IMR-90 (cell line): ENCODE measurements around the gene LSMEM2. TPM values are rescaled to one million over a fixed set of nuclear protein-coding genes. Genes with fewer than 3 reads are reported as not detected.

Experiments used
- ATAC-seq: fragments of 200-7000 bp; cut with Tn5 transposase; 2 replicates; pipeline ENCODE4 v1.9.1; 2020; ENCODE audit warnings: low read depth, mild to moderate bottlenecking, moderate library complexity
- BruUV-seq: library from RNA; stranded (reverse); fragments of 400-500 nt; replicated peaks from 2 replicates; lab custom pipeline; 2021; lab: Mats Ljungman, UMichigan
- CTCF ChIA-PET: fragments of 300-600 bp; formaldehyde crosslinking; extraction: SDS; loops from one replicate; lab custom pipeline; 2021; ENCODE audit warnings: antibody characterized with exemption; lab: Yijun Ruan, JAX
- POLR2A ChIA-PET: fragments of 300-600 bp; sonication (Branson Sonifier 250); formaldehyde crosslinking; loops from one replicate; lab custom pipeline; 2022; ENCODE audit warnings: antibody characterized with exemption; ENCODE audit not compliant: unreplicated experiment; lab: Charles Lee
- DNase-seq: peaks from one replicate; pipeline ENCODE4 v3.0.0; 2013
- H2AFZ ChIP-seq: replicated peaks from 2 replicates; pipeline ENCODE3; 2013; ENCODE audit warnings: low read length, mild to moderate bottlenecking; ENCODE audit not compliant: poor library complexity
- H2AK5ac ChIP-seq: 2 replicates; pipeline ENCODE4 v1.6.1; 2013; ENCODE audit warnings: low read depth, low read length, inconsistent platforms
- H2AK9ac ChIP-seq: replicated peaks from 2 replicates; pipeline ENCODE3; 2013; ENCODE audit warnings: mild to moderate bottlenecking, low read depth, low read length, moderate library complexity; ENCODE audit not compliant: poor library complexity
- H2BK120ac ChIP-seq: 2 replicates; pipeline ENCODE4 v1.6.1; 2013; ENCODE audit warnings: low read depth, low read length, inconsistent platforms
- H2BK15ac ChIP-seq: 3 replicates; pipeline ENCODE4 v1.6.1; 2013; ENCODE audit warnings: low read depth, low read length, inconsistent platforms
- H2BK20ac ChIP-seq: 2 replicates; pipeline ENCODE4 v1.6.1; 2013; ENCODE audit warnings: low read depth, mild to moderate bottlenecking, inconsistent platforms, low read length, moderate library complexity
- H2BK5ac ChIP-seq: 2 replicates; pipeline ENCODE4 v1.6.1; 2013; ENCODE audit warnings: mild to moderate bottlenecking, low read depth, low read length, inconsistent platforms; ENCODE audit not compliant: poor library complexity, severe bottlenecking
- H3K14ac ChIP-seq: replicated peaks from 2 replicates; pipeline ENCODE4 v1.6.1; 2013; ENCODE audit warnings: low read depth, low read length, inconsistent platforms
- H3K18ac ChIP-seq: 2 replicates; pipeline ENCODE4 v1.6.1; 2013; ENCODE audit warnings: low read depth, low read length, control low read depth
- H3K23ac ChIP-seq: 2 replicates; pipeline ENCODE4 v1.6.1; 2013; ENCODE audit warnings: low read depth, low read length, inconsistent platforms
- H3K27ac ChIP-seq: 2 replicates; pipeline ENCODE4 v1.5.1; 2013; ENCODE audit warnings: mild to moderate bottlenecking, control low read depth, low read length; ENCODE audit not compliant: insufficient read depth
- H3K27me3 ChIP-seq: 2 replicates; pipeline ENCODE4 v1.6.1; 2013; ENCODE audit warnings: low read length; ENCODE audit not compliant: control insufficient read depth, insufficient read depth
- H3K36me3 ChIP-seq: 2 replicates; pipeline ENCODE4 v1.6.1; 2013; ENCODE audit warnings: low read length, mixed read lengths; ENCODE audit not compliant: control insufficient read depth, insufficient read depth
- H3K4ac ChIP-seq: 2 replicates; pipeline ENCODE4 v1.6.1; 2013; ENCODE audit warnings: low read depth, low read length, inconsistent platforms
- H3K4me1 ChIP-seq: 2 replicates; pipeline ENCODE4 v1.6.1; 2013; ENCODE audit warnings: low read length, mixed read lengths; ENCODE audit not compliant: control insufficient read depth, insufficient read depth
- H3K4me2 ChIP-seq: 2 replicates; pipeline ENCODE4 v1.6.1; 2013; ENCODE audit warnings: low read depth, mild to moderate bottlenecking, control low read depth, low read length, moderate library complexity
- H3K4me3 ChIP-seq: 2 replicates; pipeline ENCODE4 v1.5.1; 2013; ENCODE audit warnings: low read depth, mild to moderate bottlenecking, control low read depth, low read length, moderate library complexity; ENCODE audit not compliant: insufficient read depth
- H3K56ac ChIP-seq: 2 replicates; pipeline ENCODE4 v1.6.1; 2013; ENCODE audit warnings: low read length, inconsistent platforms; ENCODE audit not compliant: insufficient read depth; ENCODE audit errors: extremely low read depth
- H3K79me1 ChIP-seq, 2 experiments: 2 replicates each; pipeline ENCODE4 v1.6.1; 2013; ENCODE audit warnings: low read length in 2 of 2, inconsistent platforms in 1 of 2, low read depth in 1 of 2
- H3K9ac ChIP-seq: 2 replicates; pipeline ENCODE4 v1.6.1; 2013; ENCODE audit warnings: low read depth, low read length, control low read depth
- H3K9me1 ChIP-seq: 2 replicates; pipeline ENCODE4 v1.6.1; 2013; ENCODE audit warnings: low read length, inconsistent platforms; ENCODE audit not compliant: insufficient read depth
- H3K9me3 ChIP-seq: 2 replicates; pipeline ENCODE4 v1.6.1; 2013; ENCODE audit warnings: low read length; ENCODE audit not compliant: control insufficient read depth, insufficient read depth
- H4K20me1 ChIP-seq: 2 replicates; pipeline ENCODE4 v1.6.1; 2013; ENCODE audit warnings: low read length, inconsistent platforms; ENCODE audit not compliant: insufficient read depth
- H4K5ac ChIP-seq: 2 replicates; pipeline ENCODE4 v1.6.1; 2013; ENCODE audit warnings: mild to moderate bottlenecking, low read depth, low read length, control low read depth
- H4K8ac ChIP-seq, 2 experiments: 2 replicates each; pipeline ENCODE4 v1.6.1; 2013; ENCODE audit warnings: low read depth in 2 of 2, low read length in 2 of 2, control low read depth in 1 of 2, inconsistent platforms in 1 of 2
- H4K91ac ChIP-seq: 2 replicates; pipeline ENCODE4 v1.6.1; 2013; ENCODE audit warnings: low read depth, low read length, inconsistent platforms; ENCODE audit not compliant: insufficient read depth
- BHLHE40 ChIP-seq: fragments of 150-350 bp; IDR thresholded peaks from 2 replicates; pipeline ENCODE4 v1.6.1; 2016; ENCODE audit warnings: mild to moderate bottlenecking, low read depth, low read length
- CEBPB ChIP-seq: IDR thresholded peaks from 2 replicates; pipeline ENCODE4 v1.6.1; 2012; ENCODE audit warnings: low read depth, low read length, improper control_type of control experiment
- CHD1 ChIP-seq: IDR thresholded peaks from 2 replicates; pipeline ENCODE4 v1.6.1; 2012; ENCODE audit warnings: low read depth, low read length, improper control_type of control experiment
- FOS ChIP-seq: fragments of 150-350 bp; IDR thresholded peaks from 2 replicates; pipeline ENCODE4 v1.6.1; 2016; ENCODE audit warnings: low read depth, low read length
- MAFK ChIP-seq: IDR thresholded peaks from 2 replicates; pipeline ENCODE4 v1.6.1; 2012; ENCODE audit warnings: low read depth, low read length, improper control_type of control experiment
- MXI1 ChIP-seq: IDR thresholded peaks from 2 replicates; pipeline ENCODE4 v1.6.1; 2012; ENCODE audit warnings: low read depth, mild to moderate bottlenecking, low read length, moderate library complexity, borderline replicate concordance
- NFE2L2 ChIP-seq: fragments of 150-350 bp; IDR thresholded peaks from 2 replicates; pipeline ENCODE4 v1.6.1; 2016; ENCODE audit warnings: low read depth, mild to moderate bottlenecking, low read length
- POLR2A ChIP-seq: IDR thresholded peaks from 2 replicates; pipeline ENCODE4 v1.6.1; 2012; ENCODE audit warnings: mild to moderate bottlenecking, low read depth, low read length
- RAD21 ChIP-seq: IDR thresholded peaks from 2 replicates; pipeline ENCODE4 v1.6.1; 2012; ENCODE audit warnings: low read length, improper control_type of control experiment
- RCOR1 ChIP-seq: IDR thresholded peaks from 2 replicates; pipeline ENCODE4 v1.6.1; 2012; ENCODE audit warnings: mild to moderate bottlenecking, low read length, improper control_type of control experiment; ENCODE audit not compliant: insufficient replicate concordance
- RFX5 ChIP-seq: IDR thresholded peaks from 2 replicates; pipeline ENCODE4 v1.8.0; 2012; ENCODE audit warnings: low read depth, mild to moderate bottlenecking, low read length, moderate library complexity
- SMC3 ChIP-seq: fragments of 150-350 bp; IDR thresholded peaks from 2 replicates; pipeline ENCODE4 v1.6.1; 2016; ENCODE audit warnings: low read depth, mild to moderate bottlenecking, antibody characterized with exemption, low read length, moderate library complexity
- WGBS, 2 experiments: methylation state at CpG; one replicate each; pipeline versions ENCODE4 v1.1.5 to v1.1.7; 2013; ENCODE audit warnings: missing lambda C conversion rate in 2 of 2; ENCODE audit not compliant: insufficient read length in 1 of 2; ENCODE audit errors: extremely low coverage in 2 of 2; 5-methylcytosine and 5-hydroxymethylcytosine counted together
- dilution Hi-C: fragments of 300-500 bp; cut with HindIII; formaldehyde crosslinking; loops from one replicate; pipeline ENCODE4 v1.14.3; 2018; ENCODE audit warnings: low sequenced_read_pairs; ENCODE audit not compliant: unreplicated experiment
- in situ Hi-C: fragments of 300-500 bp; cut with MboI; formaldehyde crosslinking; loops from 3 replicates; pipeline ENCODE4 v1.14.3; 2019; ENCODE audit warnings: low sequenced_read_pairs, inconsistent platforms, mixed read lengths
- intact Hi-C: fragments of 100-400 bp; cut with micrococcal nuclease; formaldehyde crosslinking; loops from 2 replicates; pipeline ENCODE4 v1.10.0; 2022
- polyA plus RNA-seq, 3 experiments: library from polyadenylated mRNA; depleted of rRNA; stranded (reverse); fragments of >200 nt; gene quantifications; 2 replicates each; pipeline ENCODE4 v1.2.3, GENCODE V29; 2012; ENCODE audit warnings: low replicate concordance in 1 of 3
- total RNA-seq: library from RNA; depleted of rRNA; stranded (reverse); fragments of >200 nt; gene quantifications from 2 replicates; pipeline ENCODE4 v1.2.3, GENCODE V29; 2012
- TF ChIP-seq, protein P1 (sequence below): fragments of 150-350 bp; IDR thresholded peaks from 2 replicates; pipeline ENCODE4 v1.6.1; 2017; ENCODE audit warnings: mild to moderate bottlenecking, antibody characterized with exemption, low read length, low read depth
- TF ChIP-seq, protein P2 (sequence below): conservative IDR thresholded peaks from 2 replicates; pipeline ENCODE4 v1.5.1; 2012; ENCODE audit warnings: mild to moderate bottlenecking, low read depth, low read length, improper control_type of control experiment
- TF ChIP-seq, protein P3 (sequence below): fragments of 150-350 bp; IDR thresholded peaks from 2 replicates; pipeline ENCODE4 v1.6.1; 2016; ENCODE audit warnings: low read depth, mild to moderate bottlenecking, low read length, moderate library complexity, borderline replicate concordance

The LSMEM2 gene
- total and polyA plus RNA-seq, 2 of the 4 experiments (the other 2 are of a cell fraction), result under 0.01 TPM; not detected in 1

DNA sequence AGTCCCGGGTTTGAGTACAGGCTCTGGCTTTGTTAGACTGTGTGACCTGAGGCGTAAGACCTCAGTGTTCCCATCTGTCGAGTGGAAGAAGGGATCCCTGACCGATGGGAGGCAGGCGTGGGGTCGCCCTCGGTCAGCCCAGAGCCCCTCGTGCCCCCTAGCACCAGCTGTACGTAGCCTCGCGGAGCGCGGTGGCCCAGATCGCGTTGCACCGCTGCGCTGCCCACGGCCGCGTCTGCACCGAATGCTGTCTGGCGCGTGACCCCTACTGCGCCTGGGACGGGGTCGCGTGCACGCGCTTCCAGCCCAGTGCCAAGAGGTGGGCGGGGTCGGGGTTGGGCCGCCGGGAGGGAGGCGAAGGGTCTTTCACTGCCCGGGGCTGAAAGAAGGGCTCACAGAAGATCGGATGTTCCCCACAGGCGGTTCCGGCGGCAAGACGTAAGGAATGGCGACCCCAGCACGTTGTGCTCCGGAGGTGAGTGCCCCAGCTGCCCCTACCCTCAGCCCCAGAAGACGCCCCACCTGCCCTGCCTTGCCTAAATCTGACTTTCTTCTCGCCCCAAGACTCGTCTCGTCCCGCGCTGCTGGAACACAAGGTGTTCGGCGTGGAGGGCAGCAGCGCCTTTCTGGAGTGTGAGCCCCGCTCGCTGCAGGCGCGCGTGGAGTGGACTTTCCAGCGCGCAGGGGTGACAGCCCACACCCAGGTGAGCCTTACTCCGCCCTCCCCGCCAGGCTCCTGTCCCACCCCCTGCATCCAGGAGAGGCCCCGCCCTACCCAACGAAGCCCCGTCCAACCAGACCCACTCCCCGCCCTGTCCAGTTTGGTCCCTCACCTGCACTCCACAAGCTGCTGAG, 3.5 kb upstream of the LSMEM2 start:
- Histone ChIP-seq H3K23ac (no peak overlapping the region), H3K9me3 (no peaks in the 10 kb centered on the region), H2AK5ac (no peak overlapping the region), H3K27me3 (no peaks in the 10 kb centered on the region), H4K91ac (no peak overlapping the region), H3K27ac (no peak overlapping the region), H3K14ac (no peak overlapping the region), H4K20me1 (no peaks in the 10 kb centered on the region), H3K4me2 (no peak overlapping the region), H2BK5ac (no peak overlapping the region), H3K36me3 (peaks cover 20% of the 10 kb centered on the region; the same call in 1 of the 2 replicates), H3K18ac (no peak overlapping the region), H3K4ac (no peak overlapping the region), H3K4me1 (peaks cover 9% of the 10 kb centered on the region), H3K4me3 (no peak overlapping the region), H2AFZ (peak overlapping the region; percentile 13), H2BK15ac (no peak overlapping the region), H2AK9ac (peak overlapping the region; percentile 24), H2BK120ac (no peak overlapping the region), H3K56ac (no peak overlapping the region), H4K5ac (no peak overlapping the region), H2BK20ac (no peak overlapping the region), H4K8ac (no peak overlapping the region), H3K9ac (no peak overlapping the region), H3K9me1 (peaks cover 4% of the 10 kb centered on the region; the same call in 1 of the 2 replicates), H3K79me1 (peaks cover 3 to 9% of the 10 kb centered on the region in 2 experiments; a peak in 3 of 4 replicates)
- no peak for ATAC-seq
- 49% methylated on average over 32 of the region's 65 CpGs; no CpG with 5 or more reads in 1 of the 2 experiments for WGBS, 2 experiments
- CTCF ChIA-PET, result interaction anchor here (0.7 kb wide), 1 partner anchor 50 kb away, joined by 3 read pairs; no protein-coding TSS in a partner anchor
- in situ Hi-C loops (no loop called here), dilution Hi-C loops (no loop called here), intact Hi-C loops (no loop called here)
- no peak for DNase-seq
- POLR2A ChIA-PET, result no interaction called here
- BruUV-seq, result no TSS peak
- TF ChIP-seq, protein P1, sequence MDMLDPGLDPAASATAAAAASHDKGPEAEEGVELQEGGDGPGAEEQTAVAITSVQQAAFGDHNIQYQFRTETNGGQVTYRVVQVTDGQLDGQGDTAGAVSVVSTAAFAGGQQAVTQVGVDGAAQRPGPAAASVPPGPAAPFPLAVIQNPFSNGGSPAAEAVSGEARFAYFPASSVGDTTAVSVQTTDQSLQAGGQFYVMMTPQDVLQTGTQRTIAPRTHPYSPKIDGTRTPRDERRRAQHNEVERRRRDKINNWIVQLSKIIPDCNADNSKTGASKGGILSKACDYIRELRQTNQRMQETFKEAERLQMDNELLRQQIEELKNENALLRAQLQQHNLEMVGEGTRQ, result no peak
- TF ChIP-seq RAD21, result no peak
- TF ChIP-seq, protein P2, sequence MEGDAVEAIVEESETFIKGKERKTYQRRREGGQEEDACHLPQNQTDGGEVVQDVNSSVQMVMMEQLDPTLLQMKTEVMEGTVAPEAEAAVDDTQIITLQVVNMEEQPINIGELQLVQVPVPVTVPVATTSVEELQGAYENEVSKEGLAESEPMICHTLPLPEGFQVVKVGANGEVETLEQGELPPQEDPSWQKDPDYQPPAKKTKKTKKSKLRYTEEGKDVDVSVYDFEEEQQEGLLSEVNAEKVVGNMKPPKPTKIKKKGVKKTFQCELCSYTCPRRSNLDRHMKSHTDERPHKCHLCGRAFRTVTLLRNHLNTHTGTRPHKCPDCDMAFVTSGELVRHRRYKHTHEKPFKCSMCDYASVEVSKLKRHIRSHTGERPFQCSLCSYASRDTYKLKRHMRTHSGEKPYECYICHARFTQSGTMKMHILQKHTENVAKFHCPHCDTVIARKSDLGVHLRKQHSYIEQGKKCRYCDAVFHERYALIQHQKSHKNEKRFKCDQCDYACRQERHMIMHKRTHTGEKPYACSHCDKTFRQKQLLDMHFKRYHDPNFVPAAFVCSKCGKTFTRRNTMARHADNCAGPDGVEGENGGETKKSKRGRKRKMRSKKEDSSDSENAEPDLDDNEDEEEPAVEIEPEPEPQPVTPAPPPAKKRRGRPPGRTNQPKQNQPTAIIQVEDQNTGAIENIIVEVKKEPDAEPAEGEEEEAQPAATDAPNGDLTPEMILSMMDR, result no peak
- no peak for TF ChIP-seq MAFK
- no peak for TF ChIP-seq RFX5
- no peak for TF ChIP-seq MXI1
- TF ChIP-seq CHD1, result no peak
- TF ChIP-seq BHLHE40, result no peak
- no peak for TF ChIP-seq FOS
- TF ChIP-seq POLR2A, result no peak
- TF ChIP-seq RCOR1, result no peak
- no peak for TF ChIP-seq SMC3
- no peak for TF ChIP-seq CEBPB
- TF ChIP-seq, protein P3, sequence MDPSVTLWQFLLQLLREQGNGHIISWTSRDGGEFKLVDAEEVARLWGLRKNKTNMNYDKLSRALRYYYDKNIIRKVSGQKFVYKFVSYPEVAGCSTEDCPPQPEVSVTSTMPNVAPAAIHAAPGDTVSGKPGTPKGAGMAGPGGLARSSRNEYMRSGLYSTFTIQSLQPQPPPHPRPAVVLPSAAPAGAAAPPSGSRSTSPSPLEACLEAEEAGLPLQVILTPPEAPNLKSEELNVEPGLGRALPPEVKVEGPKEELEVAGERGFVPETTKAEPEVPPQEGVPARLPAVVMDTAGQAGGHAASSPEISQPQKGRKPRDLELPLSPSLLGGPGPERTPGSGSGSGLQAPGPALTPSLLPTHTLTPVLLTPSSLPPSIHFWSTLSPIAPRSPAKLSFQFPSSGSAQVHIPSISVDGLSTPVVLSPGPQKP, result no peak
- no peak for TF ChIP-seq NFE2L2
